Measurements from ENCODE around the gene SH2D4B. TPM values are rescaled to one million over a fixed set of nuclear protein-coding genes. Genes with fewer than 3 reads are reported as not detected.

SH2D4B gene
- total and polyA plus RNA-seq, 10 of the 15 experiments (the other 5 are each of a cell fraction or from before 2014, with no cell fraction given): 0.04 to 0.21 (median 0.13) TPM; not detected in 5

DNA sequence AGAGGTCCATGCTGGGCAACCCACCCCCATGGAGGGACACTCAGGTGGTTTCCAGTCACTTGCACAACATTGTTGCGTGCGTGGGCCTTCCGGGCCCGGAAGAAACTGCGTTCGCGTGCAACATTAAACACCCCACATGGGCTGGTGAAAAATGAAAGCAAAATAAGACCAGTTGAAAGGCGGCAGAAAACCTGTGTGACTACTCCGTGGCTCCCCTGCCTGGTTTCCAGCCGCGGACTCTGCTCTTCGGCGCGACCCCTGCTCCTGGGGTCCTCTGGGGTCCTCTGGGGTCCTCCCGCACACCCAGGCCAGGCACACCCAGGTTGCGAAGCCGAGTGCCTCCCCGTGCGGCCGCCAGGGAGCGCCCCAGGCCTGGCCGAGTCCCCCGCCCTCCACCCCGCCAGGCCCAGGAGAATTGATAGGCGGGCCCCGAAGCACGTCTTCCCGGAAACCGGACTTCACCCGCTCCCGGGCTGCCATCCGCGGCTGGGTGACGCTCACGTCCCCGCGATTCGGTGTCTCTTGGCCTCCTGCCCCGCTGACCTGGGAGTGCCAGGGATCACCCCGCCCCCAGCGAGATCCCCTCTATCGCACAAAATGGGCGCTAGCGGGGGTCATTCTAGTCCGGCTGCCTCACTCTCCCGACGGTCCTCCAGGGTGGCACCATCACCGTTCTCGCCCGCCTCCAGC, 1.9 kb upstream of the SH2D4B start (continued):
- TF ChIP-seq, protein P1, sequence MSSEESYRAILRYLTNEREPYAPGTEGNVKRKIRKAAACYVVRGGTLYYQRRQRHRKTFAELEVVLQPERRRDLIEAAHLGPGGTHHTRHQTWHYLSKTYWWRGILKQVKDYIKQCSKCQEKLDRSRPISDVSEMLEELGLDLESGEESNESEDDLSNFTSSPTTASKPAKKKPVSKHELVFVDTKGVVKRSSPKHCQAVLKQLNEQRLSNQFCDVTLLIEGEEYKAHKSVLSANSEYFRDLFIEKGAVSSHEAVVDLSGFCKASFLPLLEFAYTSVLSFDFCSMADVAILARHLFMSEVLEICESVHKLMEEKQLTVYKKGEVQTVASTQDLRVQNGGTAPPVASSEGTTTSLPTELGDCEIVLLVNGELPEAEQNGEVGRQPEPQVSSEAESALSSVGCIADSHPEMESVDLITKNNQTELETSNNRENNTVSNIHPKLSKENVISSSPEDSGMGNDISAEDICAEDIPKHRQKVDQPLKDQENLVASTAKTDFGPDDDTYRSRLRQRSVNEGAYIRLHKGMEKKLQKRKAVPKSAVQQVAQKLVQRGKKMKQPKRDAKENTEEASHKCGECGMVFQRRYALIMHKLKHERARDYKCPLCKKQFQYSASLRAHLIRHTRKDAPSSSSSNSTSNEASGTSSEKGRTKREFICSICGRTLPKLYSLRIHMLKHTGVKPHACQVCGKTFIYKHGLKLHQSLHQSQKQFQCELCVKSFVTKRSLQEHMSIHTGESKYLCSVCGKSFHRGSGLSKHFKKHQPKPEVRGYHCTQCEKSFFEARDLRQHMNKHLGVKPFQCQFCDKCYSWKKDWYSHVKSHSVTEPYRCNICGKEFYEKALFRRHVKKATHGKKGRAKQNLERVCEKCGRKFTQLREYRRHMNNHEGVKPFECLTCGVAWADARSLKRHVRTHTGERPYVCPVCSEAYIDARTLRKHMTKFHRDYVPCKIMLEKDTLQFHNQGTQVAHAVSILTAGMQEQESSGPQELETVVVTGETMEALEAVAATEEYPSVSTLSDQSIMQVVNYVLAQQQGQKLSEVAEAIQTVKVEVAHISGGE (CRISPR knock-in tag; IDR thresholded peaks at IDR 0.05): no peak
- TF ChIP-seq ASH2L (IDR thresholded peaks at IDR 0.05; ENCODE audit: borderline replicate concordance, low read depth) (no peak), POLR2AphosphoS5 (IDR thresholded peaks at IDR 0.05; ENCODE audit: low read length) (peak; percentile 73), CREM (IDR thresholded peaks at IDR 0.05; ENCODE audit: low read depth) (no peak)
- TF ChIP-seq, protein P2, sequence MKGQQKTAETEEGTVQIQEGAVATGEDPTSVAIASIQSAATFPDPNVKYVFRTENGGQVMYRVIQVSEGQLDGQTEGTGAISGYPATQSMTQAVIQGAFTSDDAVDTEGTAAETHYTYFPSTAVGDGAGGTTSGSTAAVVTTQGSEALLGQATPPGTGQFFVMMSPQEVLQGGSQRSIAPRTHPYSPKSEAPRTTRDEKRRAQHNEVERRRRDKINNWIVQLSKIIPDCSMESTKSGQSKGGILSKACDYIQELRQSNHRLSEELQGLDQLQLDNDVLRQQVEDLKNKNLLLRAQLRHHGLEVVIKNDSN (IDR thresholded peaks at IDR 0.05; ENCODE audit: borderline replicate concordance, extremely low read length, insufficient read depth, low read depth, low read length): no peak

DNA sequence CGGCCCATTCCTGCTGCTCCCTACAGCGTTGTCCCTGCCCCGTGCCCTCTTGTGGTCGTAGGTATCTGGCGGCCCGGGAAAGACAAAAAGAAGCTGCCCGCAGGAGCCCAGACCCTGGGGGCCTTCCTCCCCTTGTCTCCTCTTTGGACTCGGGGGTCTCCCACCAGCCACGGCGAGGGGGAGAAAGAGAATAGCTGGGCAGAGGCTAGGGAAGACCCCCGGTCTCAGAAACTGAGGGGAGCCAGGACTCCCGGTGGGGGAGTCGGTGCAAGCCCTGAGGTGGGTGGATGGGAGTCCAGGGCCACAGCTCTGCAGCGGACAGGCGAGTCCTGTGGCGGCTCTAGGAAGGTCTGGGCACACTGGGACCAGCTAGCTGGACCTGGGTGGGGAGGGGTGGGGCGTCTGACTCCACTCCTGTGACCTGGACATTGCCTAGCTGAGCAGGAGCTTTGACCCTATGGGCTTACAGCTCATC, 1.3 kb upstream of the SH2D4B start:
- WGBS (ENCODE audit: insufficient coverage, insufficient replicate concordance, low lambda C conversion rate, missing lambda C conversion rate): 27% methylated on average over 16 of the region's 17 CpGs
- H2AFZ ChIP-seq (ENCODE audit: control insufficient read depth, low read depth, low read length): peak overlapping the region; percentile 83
- no peak for DNase-seq (ENCODE audit: low read depth, low spot score)
- POLR2A ChIA-PET: interaction anchor here (0.9 to 1.0 kb wide), 3 partner anchors 36 to 83 kb away, joined by 3 to 4 read pairs (median 3); no protein-coding TSS in a partner anchor
- RAD21 ChIA-PET (ENCODE audit: unreplicated experiment): interaction anchor here (0.8 to 2.7 kb wide), 7 partner anchors 17 to 177 kb away, joined by 3 to 38 read pairs (median 3); no protein-coding TSS in a partner anchor
- ATAC-seq: peak; percentile 27
- intact Hi-C loops (cut with micrococcal nuclease; ENCODE audit: unreplicated experiment): loop anchor here (1.0 to 2.0 kb wide), 2 partner anchors 63 to 126 kb away; no protein-coding TSS in a partner anchor
- no peak for FAIRE-seq
- TSS peak; percentile 82 for BruUV-seq (replicated peaks)
- peaks cover 20% of the 10 kb centered on the region for H3K4me1 ChIP-seq (ENCODE audit: control insufficient read depth, insufficient read depth, low read length)
- H3K36me3 ChIP-seq (ENCODE audit: control insufficient read depth in 2 of 2, insufficient read depth in 2 of 2, low read length in 1 of 2): no peaks in the 10 kb centered on the region
- SMC1A ChIA-PET (ENCODE audit: uncharacterized antibody, unreplicated experiment): interaction anchor here (0.7 to 2.7 kb wide), 10 partner anchors 10 to 92 kb away, joined by 3 to 35 read pairs (median 3); no protein-coding TSS in a partner anchor
- H3K27me3 ChIP-seq (replicated peaks in 1 of 2; ENCODE audit: control insufficient read depth in 2 of 2, insufficient read depth in 2 of 2, low read length in 1 of 2): no peaks in the 10 kb centered on the region
- H3K9ac ChIP-seq (ENCODE audit: control insufficient read depth, insufficient read depth, low read length): peak overlapping the region; percentile 81
- no peak for TF ChIP-seq NRF1 (conservative IDR thresholded peaks at IDR 0.05; ENCODE audit: low read depth, low read length)
- TF ChIP-seq FOXK2 (IDR thresholded peaks at IDR 0.05): no peak
- TF ChIP-seq NR2C2 (IDR thresholded peaks at IDR 0.05; ENCODE audit: borderline replicate concordance, control insufficient read depth, insufficient read length, low read depth): no peak
- no peak for TF ChIP-seq EED (IDR thresholded peaks at IDR 0.05; ENCODE audit: low read depth)
- no peaks in the 10 kb centered on the region for H4K20me1 ChIP-seq (ENCODE audit: control insufficient read depth, insufficient read depth)
- CTCF ChIA-PET: interaction anchor here (0.6 to 2.8 kb wide), 12 partner anchors 11 to 482 kb away, joined by 3 to 32 read pairs (median 4); no protein-coding TSS in a partner anchor
- H3K27ac ChIP-seq (ENCODE audit: control insufficient read depth, insufficient read depth): peak overlapping the region; percentile 91
- H3K9me3 ChIP-seq (replicated peaks; ENCODE audit: control insufficient read depth, insufficient read depth, low read length): no peaks in the 10 kb centered on the region; the same call in 2 of the 3 replicates
- H3K4me2 ChIP-seq (ENCODE audit: control insufficient read depth, insufficient read depth): peak overlapping the region; percentile 80
- H3K4me3 ChIP-seq: peak overlapping the region; percentile 83
- no peaks in the 10 kb centered on the region; the same call in 1 of the 2 replicates for H3K79me2 ChIP-seq (ENCODE audit: control insufficient read depth, insufficient read depth, low read length)
- in situ Hi-C loops (cut with MboI): no loop called here
